Astrocyte of the cerebellum (primary cell): ENCODE data around the gene ASB8.

ENCODE experiments used
- DNase-seq: peaks from one replicate; pipeline ENCODE4 v3.0.0-alpha.2; 2011; ENCODE audit warnings: low read depth
- H3K4me3 ChIP-seq: 2 replicates; pipeline ENCODE4 v1.5.1; 2011; ENCODE audit warnings: mild to moderate bottlenecking, low read depth, low read length, moderate library complexity
- in situ Hi-C: cut with HindIII; loops from 2 replicates; pipeline ENCODE4 v1.10.0; 2017; ENCODE audit warnings: low sequenced_read_pairs
- TF ChIP-seq, protein P1 (sequence below): IDR thresholded peaks from 2 replicates; pipeline ENCODE4 v1.5.1; 2012; ENCODE audit warnings: low read length, low read depth, moderate library complexity, mild to moderate bottlenecking; ENCODE audit errors: missing control alignments

Gene ASB8, protein sequence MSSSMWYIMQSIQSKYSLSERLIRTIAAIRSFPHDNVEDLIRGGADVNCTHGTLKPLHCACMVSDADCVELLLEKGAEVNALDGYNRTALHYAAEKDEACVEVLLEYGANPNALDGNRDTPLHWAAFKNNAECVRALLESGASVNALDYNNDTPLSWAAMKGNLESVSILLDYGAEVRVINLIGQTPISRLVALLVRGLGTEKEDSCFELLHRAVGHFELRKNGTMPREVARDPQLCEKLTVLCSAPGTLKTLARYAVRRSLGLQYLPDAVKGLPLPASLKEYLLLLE

DNA sequence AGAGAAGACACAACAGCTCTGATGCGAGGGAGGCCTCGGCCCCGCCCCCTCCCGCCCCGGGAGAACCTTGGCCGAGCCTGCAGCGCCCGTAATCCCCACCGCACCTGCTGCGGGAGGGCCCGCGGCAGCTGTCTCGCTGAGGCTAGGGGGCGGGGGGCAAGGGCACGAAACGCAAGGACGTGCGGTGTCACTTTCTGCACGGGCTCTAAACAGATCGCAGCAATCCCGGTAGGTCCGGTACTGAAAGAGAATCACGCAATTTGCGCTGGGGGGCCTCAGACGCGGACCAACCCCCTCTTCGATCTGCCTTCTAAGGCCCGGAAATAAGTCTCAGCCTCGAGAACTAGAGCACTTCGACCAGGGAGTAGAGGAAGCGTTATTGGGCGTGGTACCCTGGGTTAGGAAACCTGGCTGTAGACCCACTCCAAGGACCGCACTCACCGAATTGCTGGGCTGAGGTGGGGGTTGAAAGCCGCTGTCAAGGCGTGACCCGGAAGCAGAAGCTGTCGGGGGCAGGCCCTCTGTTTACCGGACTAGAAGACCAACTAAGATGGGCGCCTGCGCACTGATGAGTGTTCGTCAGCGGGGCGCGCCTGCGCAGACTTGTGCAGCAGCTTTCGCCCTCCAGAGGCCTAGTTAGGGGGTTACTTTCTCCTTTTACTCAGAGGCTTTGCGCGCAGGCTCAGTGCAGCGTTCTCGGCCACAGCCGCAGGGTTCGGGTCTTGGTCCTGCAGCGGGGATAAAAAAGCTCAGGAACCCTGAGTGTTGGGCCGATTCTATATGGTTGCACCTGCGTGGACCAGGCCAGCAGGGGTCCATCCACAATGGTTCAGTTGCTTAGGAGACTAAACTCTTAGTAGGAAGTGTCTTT is at the start of gene ASB8:
TSS of gene ASB8 (minus strand) at position 498 of the 871 bp plus-strand sequence. CDS start 4,019 bp downstream, outside the sequence.
- peak within 1 kb of the TSS; percentile 99 for H3K4me3 ChIP-seq
- TF ChIP-seq, protein P1, sequence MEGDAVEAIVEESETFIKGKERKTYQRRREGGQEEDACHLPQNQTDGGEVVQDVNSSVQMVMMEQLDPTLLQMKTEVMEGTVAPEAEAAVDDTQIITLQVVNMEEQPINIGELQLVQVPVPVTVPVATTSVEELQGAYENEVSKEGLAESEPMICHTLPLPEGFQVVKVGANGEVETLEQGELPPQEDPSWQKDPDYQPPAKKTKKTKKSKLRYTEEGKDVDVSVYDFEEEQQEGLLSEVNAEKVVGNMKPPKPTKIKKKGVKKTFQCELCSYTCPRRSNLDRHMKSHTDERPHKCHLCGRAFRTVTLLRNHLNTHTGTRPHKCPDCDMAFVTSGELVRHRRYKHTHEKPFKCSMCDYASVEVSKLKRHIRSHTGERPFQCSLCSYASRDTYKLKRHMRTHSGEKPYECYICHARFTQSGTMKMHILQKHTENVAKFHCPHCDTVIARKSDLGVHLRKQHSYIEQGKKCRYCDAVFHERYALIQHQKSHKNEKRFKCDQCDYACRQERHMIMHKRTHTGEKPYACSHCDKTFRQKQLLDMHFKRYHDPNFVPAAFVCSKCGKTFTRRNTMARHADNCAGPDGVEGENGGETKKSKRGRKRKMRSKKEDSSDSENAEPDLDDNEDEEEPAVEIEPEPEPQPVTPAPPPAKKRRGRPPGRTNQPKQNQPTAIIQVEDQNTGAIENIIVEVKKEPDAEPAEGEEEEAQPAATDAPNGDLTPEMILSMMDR: peak; percentile 59
- in situ Hi-C loops: no loop called here
- DNase-seq: peak; percentile 95

DNA sequence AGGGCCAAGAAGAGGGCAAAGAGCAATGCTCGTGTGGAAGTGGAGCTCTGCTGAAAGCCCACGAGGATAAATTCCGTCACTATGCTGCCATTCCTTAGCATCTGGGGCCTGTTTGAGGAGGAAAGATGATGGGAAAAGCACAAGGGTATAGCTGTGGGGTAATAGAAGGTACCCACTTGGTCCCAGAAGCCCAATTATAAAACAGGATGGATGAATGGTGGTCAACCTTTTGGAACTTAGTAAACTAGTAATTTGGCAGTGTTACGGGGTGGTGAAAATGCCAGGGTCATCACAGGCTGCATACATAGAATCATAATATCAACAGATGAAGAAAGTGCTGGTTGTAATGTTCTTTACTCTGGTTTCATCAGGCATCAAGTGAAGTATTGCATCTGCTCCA is 45.9 kb upstream of the ASB8 start, which contains the start of gene OR10AD1:
TSS of gene OR10AD1 (minus strand) at position 101 of the 400 bp plus-strand sequence. CDS start at position 101, 0 bp downstream.
- in situ Hi-C loops: no loop called here
- no peak within 1 kb of the TSS for H3K4me3 ChIP-seq
- TF ChIP-seq, protein P1: no peak
- DNase-seq: no peak

GRCh38 chr12:48202766-48203165 is 45.5 kb upstream of the ASB8 start:
- TF ChIP-seq, protein P1: no peak
- in situ Hi-C loops: no loop called here
- no peak for DNase-seq
- H3K4me3 ChIP-seq: no peak overlapping the region

GRCh38 chr12:48201516-48201915 is 44.2 kb upstream of the ASB8 start:
- TF ChIP-seq, protein P1: no peak
- in situ Hi-C loops: no loop called here
- no peak overlapping the region for H3K4me3 ChIP-seq
- no peak for DNase-seq

- in situ Hi-C loops: no loop called here
- TF ChIP-seq, protein P1: no peak
- no peak overlapping the region for H3K4me3 ChIP-seq
- no peak for DNase-seq
Observed at GRCh38 chr12:48201091-48201490, 43.8 kb upstream of the ASB8 start.

DNA sequence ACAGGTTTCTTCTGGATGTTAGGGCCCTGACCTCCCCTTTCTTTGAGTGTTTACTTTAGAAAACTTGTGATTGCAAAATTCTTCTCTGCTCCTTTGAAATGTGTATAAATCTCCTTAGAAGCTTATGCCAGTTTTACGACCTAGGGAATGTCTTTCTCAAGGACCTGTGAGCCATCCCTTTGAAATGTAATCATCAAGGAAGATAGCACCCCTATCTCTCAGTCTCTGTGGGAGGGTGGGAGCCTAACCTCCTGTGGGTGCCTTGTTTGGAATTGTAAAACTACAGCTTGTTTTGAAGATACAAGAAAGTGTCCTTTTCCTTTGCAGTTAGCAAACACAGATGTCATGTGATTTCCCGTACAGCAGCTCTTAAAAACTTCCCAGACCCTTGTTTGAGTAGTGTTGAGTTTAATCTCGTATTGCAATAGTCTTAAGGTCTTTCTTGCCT is 42.5 kb upstream of the ASB8 start:
- in situ Hi-C loops: no loop called here
- TF ChIP-seq, protein P1: no peak
- DNase-seq: no peak
- no peak overlapping the region for H3K4me3 ChIP-seq
